Naive B cell (primary cell): ENCODE data around the gene IGF2R. TPM values are rescaled to one million over a fixed set of nuclear protein-coding genes. Genes with fewer than 3 reads are reported as not detected.

ENCODE experiments used
- ATAC-seq, 2 donors: fragments of 150-1000 bp; cut with Tn5 transposase; 2 replicates each; pipeline ENCODE4 v1.10.0; 2021; ENCODE audit warnings: low read depth in 2 of 2, mild to moderate bottlenecking in 2 of 2, moderate library complexity in 2 of 2
- DNase-seq: peaks from one replicate; pipeline ENCODE4 v3.0.0; 2022
- H3K27ac Mint-ChIP-seq, 6 donors: one replicate each; pipeline ENCODE4 v1.8.0; 2020 to 2022; ENCODE audit warnings: mild to moderate bottlenecking in 6 of 6, mixed read lengths in 6 of 6, moderate library complexity in 5 of 6, inconsistent platforms in 2 of 6
- H3K27me3 Mint-ChIP-seq, 3 donors: one replicate each; pipeline ENCODE4 v1.8.0; 2021 to 2022; ENCODE audit warnings: mixed read lengths in 3 of 3, mild to moderate bottlenecking in 1 of 3
- H3K36me3 Mint-ChIP-seq, 2 donors: one replicate each; pipeline ENCODE4 v1.8.0; 2020 to 2022; ENCODE audit warnings: mixed read lengths in 2 of 2, inconsistent platforms in 1 of 2, mild to moderate bottlenecking in 1 of 2
- H3K4me1 Mint-ChIP-seq, 3 donors: one replicate each; pipeline ENCODE4 v1.8.0; 2020 to 2022; ENCODE audit warnings: mixed read lengths in 3 of 3, inconsistent platforms in 1 of 3, mild to moderate bottlenecking in 1 of 3, moderate library complexity in 1 of 3
- H3K4me3 Mint-ChIP-seq, 8 donors: one replicate each; pipeline ENCODE4 v1.8.0; 2020 to 2022; ENCODE audit warnings: mild to moderate bottlenecking in 8 of 8, mixed read lengths in 8 of 8, moderate library complexity in 8 of 8, inconsistent platforms in 2 of 8
- H3K9me3 Mint-ChIP-seq, 7 donors: one replicate each; pipeline ENCODE4 v1.8.0; 2020 to 2022; ENCODE audit warnings: mixed read lengths in 7 of 7, mild to moderate bottlenecking in 5 of 7, inconsistent platforms in 2 of 7, moderate library complexity in 1 of 7
- polyA plus RNA-seq, 6 donors: library from polyadenylated mRNA; unstranded; fragments of 300-500 nt; fragmentation: Illumina TruSeq; gene quantifications; one replicate each; pipeline ENCODE4 v1.2.3, GENCODE V29; 2021; ENCODE audit warnings: low read depth in 6 of 6

The IGF2R gene
- polyA plus RNA-seq, 6 donors from 2014 or later, result 2.3 to 12.1 (median 7.0) TPM

DNA sequence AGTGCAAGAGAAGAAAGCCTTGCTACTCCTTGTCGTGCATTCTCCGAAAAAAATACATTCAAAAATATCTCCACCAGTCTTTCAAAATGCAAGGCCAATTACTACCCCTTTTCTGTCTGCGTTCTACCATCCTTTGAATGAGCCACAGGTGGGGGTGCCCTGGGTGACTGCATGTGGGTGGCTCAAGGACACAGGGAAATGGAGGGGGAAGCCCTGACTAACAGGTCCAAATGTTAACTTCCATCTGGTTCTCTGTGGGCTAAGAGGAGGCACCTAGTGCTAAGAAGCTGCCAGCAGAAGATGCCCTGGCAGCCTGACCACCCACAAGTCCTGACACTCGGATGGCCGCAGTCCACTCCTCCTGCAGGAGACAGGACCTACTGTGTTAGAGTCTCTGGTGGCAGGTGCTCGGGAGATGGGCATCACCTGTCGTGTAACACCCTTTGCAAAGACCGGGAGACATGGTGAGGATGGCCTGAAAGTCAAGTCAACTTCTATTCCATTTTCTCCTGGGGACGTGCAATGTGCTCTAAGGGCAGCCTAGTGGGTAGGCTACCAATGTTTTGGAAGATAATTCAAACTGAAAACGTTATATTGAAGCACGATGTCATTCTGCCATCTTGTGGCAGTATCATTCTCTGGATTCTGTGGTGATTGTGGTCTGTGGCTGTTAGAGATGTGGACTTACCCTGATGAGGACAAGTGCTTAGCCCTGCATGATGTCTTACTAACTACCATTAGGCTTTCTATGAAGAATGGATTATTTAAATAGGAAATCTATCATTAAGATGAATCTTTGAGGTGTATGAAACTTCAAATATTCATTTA, 27.4 kb upstream of the IGF2R start:
- Mint-ChIP-seq H3K4me3 (no peak overlapping the region), H3K4me1 (no peaks in the 10 kb centered on the region), H3K36me3 (peaks cover 18 to 30% of the 10 kb centered on the region in 2 donors), H3K27me3 (peaks cover 10 to 37% (median 30%) of the 10 kb centered on the region in 3 donors), H3K27ac (no peak overlapping the region), H3K9me3 (peaks cover 9 to 31% (median 21%) of the 10 kb centered on the region in 7 donors)
- peak; percentile 47 to 61 for ATAC-seq
- DNase-seq, result peak; percentile 6

DNA sequence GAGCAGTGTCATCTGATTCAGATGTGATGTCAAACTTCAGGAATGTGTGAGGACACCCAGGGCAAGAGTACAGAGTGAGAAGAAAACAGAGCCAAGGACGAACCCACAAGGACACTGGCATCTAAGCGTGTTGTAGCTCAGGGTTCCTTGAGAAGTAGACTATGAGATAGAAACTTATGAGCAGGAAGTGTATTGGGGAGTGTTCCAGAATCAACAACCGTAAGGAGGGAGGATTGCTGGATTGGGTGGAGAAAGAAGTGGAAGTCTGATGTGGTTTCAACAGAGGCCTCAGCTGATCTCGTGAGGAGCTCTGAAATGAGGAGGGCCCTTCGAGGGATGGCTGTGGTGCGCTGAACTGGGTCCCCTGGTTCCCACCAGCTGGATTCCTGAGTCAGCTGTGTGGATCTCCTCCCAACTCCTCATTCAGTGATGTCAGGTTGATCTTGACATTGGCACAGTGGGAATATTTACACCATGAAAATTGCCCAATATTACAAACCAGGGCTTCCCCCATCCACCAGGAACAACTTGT, 25.7 kb upstream of the IGF2R start:
- Mint-ChIP-seq H3K4me3 (no peak overlapping the region), H3K4me1 (no peaks in the 10 kb centered on the region), H3K36me3 (peaks cover 18 to 30% of the 10 kb centered on the region in 2 donors), H3K9me3 (peaks cover 9 to 31% (median 21%) of the 10 kb centered on the region in 7 donors), H3K27me3 (peaks cover 8 to 25% (median 19%) of the 10 kb centered on the region in 3 donors), H3K27ac (peak overlapping the region in 1 of 6 donors; percentile 46)
- ATAC-seq (no peak), DNase-seq (no peak)

DNA sequence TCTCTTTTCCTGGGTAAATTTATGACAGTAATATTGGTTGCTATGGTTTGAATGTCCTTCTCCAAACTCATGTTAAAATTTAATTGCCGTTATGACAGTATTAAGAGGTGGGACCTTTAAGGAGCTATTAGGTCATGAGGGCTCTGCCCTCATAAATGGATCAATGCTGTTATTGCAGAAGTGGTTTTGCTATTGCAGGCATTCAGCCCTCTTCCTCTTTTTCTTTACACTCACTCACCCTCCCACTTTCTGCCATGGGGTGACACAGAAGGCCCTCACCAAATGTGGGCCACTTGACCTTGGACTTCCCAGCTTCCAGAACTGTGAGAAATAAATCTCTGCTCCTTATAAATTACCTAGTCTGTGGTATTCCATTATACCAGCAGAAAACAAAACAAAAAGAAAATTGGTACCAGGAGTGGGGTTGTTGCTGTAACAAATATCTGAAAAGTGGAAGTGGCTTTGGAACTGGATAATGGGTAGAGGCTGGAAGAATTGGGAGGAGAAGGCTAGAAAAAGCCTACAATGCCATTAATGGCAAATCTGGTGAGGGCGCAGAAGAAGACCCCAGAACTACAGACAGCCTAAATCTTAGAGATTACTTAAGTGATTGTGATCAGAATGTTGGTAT, 24.8 kb upstream of the IGF2R start:
- ATAC-seq (peak in 1 of 2 donors; percentile 39), DNase-seq (no peak)

GRCh38 chr6:159945801-159946392, 23.0 kb upstream of the IGF2R start:
- Mint-ChIP-seq H3K27me3 (peaks cover 6 to 18% (median 7%) of the 10 kb centered on the region in 3 donors), H3K4me1 (no peaks in the 10 kb centered on the region), H3K4me3 (no peak overlapping the region), H3K27ac (no peak overlapping the region), H3K9me3 (peaks cover 9 to 31% (median 21%) of the 10 kb centered on the region in 7 donors), H3K36me3 (peaks cover 12 to 30% of the 10 kb centered on the region in 2 donors)
- ATAC-seq, result no peak
- no peak for DNase-seq

More for the DNA sequence above, 24.8 kb upstream of the IGF2R start:
- peaks cover 9 to 31% (median 21%) of the 10 kb centered on the region in 7 donors for H3K9me3 Mint-ChIP-seq
- peaks cover 4 to 18% (median 13%) of the 10 kb centered on the region in 3 donors for H3K27me3 Mint-ChIP-seq
- H3K27ac Mint-ChIP-seq, result no peak overlapping the region
- H3K4me3 Mint-ChIP-seq, result no peak overlapping the region
- H3K4me1 Mint-ChIP-seq, result no peaks in the 10 kb centered on the region
- H3K36me3 Mint-ChIP-seq, result peaks cover 12 to 30% of the 10 kb centered on the region in 2 donors

- ATAC-seq (no peak), DNase-seq (no peak)
- H3K9me3 Mint-ChIP-seq, result peaks cover 9 to 31% (median 20%) of the 10 kb centered on the region in 7 donors
- no peaks in the 10 kb centered on the region for H3K4me1 Mint-ChIP-seq
- no peak overlapping the region for H3K4me3 Mint-ChIP-seq
- peaks cover 12 to 30% of the 10 kb centered on the region in 2 donors for H3K36me3 Mint-ChIP-seq
- H3K27ac Mint-ChIP-seq, result no peak overlapping the region
- H3K27me3 Mint-ChIP-seq, result peaks cover 7 to 18% (median 11%) of the 10 kb centered on the region in 3 donors
Observed at GRCh38 chr6:159946912-159947311, 22.0 kb upstream of the IGF2R start.

- ATAC-seq, result no peak
- no peak overlapping the region for H3K27ac Mint-ChIP-seq
- peaks cover 7 to 26% (median 15%) of the 10 kb centered on the region in 7 donors for H3K9me3 Mint-ChIP-seq
- no peak for DNase-seq
- H3K27me3 Mint-ChIP-seq, result peaks cover 7 to 18% (median 16%) of the 10 kb centered on the region in 3 donors
- H3K4me3 Mint-ChIP-seq, result peak overlapping the region in 1 of 8 donors; percentile 16
- no peaks in the 10 kb centered on the region for H3K4me1 Mint-ChIP-seq
- H3K36me3 Mint-ChIP-seq, result peaks cover 12 to 22% of the 10 kb centered on the region in 2 donors
Observed at GRCh38 chr6:159948199-159948598, 20.7 kb upstream of the IGF2R start.

DNA sequence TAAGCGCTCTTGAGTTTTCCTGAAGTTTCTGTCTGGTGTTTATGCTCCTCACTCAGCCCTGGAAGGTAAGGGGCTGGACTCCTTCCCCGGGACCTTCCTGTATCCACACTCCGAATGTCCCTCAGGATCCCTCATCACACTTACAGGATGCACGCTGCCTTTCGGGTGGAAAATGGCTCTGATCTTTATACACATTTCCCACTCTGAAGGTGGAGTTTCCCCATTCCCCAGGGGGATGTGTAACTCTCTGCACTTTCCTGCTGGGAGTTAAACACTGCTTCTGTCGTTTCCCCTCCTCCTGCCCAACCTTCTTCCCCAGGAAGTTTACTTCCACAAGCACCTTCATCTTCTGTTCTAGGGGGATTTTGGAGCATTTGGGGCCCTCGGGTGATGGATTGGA, 17.1 kb upstream of the IGF2R start:
- peaks cover 0 to 3% (median 0%) of the 10 kb centered on the region in 3 donors for H3K4me1 Mint-ChIP-seq
- DNase-seq (no peak), ATAC-seq (no peak)
- H3K27me3 Mint-ChIP-seq, result peaks cover 8 to 29% (median 23%) of the 10 kb centered on the region in 3 donors
- H3K36me3 Mint-ChIP-seq, result no peaks in the 10 kb centered on the region
- H3K27ac Mint-ChIP-seq, result no peak overlapping the region
- no peak overlapping the region for H3K4me3 Mint-ChIP-seq
- no peaks in the 10 kb centered on the region for H3K9me3 Mint-ChIP-seq

- no peak for ATAC-seq
- H3K9me3 Mint-ChIP-seq, result no peaks in the 10 kb centered on the region
Observed at GRCh38 chr6:159952289-159953005, 16.4 kb upstream of the IGF2R start.

GRCh38 chr6:159953091-159953601, 15.7 kb upstream of the IGF2R start:
- H3K4me3 Mint-ChIP-seq, result no peak overlapping the region
- H3K4me1 Mint-ChIP-seq, result peaks cover 0 to 3% (median 0%) of the 10 kb centered on the region in 3 donors
- DNase-seq (no peak), ATAC-seq (no peak)
- peaks cover 8 to 29% (median 23%) of the 10 kb centered on the region in 3 donors for H3K27me3 Mint-ChIP-seq
- no peaks in the 10 kb centered on the region for H3K36me3 Mint-ChIP-seq
- peak overlapping the region in 1 of 6 donors; percentile 21 for H3K27ac Mint-ChIP-seq
- no peaks in the 10 kb centered on the region for H3K9me3 Mint-ChIP-seq

More at GRCh38 chr6:159952289-159953005, 16.4 kb upstream of the IGF2R start:
- Mint-ChIP-seq H3K4me3 (no peak overlapping the region), H3K36me3 (no peaks in the 10 kb centered on the region), H3K27ac (peak overlapping the region in 1 of 6 donors; percentile 32), H3K27me3 (peaks cover 8 to 29% (median 23%) of the 10 kb centered on the region in 3 donors), H3K4me1 (peaks cover 0 to 3% (median 0%) of the 10 kb centered on the region in 3 donors)
- DNase-seq, result no peak

GRCh38 chr6:159955945-159956361, 12.9 kb upstream of the IGF2R start:
- peaks cover 8 to 29% (median 23%) of the 10 kb centered on the region in 3 donors for H3K27me3 Mint-ChIP-seq
- ATAC-seq (no peak), DNase-seq (no peak)
- peaks cover 0 to 1% (median 0%) of the 10 kb centered on the region in 7 donors for H3K9me3 Mint-ChIP-seq
- no peak overlapping the region for H3K4me3 Mint-ChIP-seq
- no peaks in the 10 kb centered on the region for H3K36me3 Mint-ChIP-seq
- H3K4me1 Mint-ChIP-seq, result peaks cover 9 to 17% (median 14%) of the 10 kb centered on the region in 3 donors
- H3K27ac Mint-ChIP-seq, result no peak overlapping the region

DNA sequence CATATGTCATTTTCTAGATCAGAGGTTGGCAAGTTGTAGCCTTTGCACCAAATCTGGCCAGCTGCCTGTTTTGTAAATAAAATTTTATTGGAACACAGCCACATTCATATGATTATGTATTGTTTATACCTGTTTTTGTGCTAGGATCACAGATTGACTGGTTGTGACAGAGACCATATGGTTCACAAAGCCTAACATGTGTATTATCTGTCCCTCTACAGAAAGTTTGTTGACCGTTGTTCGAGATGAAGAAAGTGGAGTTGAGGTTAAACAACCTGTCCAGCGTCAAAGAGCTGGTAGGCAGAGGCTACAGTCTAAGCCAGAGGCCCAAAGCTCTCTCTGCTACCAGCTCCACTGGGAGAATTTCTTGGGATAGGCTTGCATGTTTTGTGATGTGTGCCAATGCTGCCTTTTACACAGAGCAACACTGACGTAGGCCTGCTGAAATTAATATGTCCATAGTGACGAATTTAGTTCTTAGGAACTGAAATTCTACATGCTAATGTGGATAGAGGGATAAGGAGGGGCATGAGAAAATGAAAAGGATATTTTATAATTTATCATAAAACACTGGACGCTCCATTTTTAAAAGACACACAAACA, 11.7 kb upstream of the IGF2R start:
- Mint-ChIP-seq H3K36me3 (no peaks in the 10 kb centered on the region), H3K4me3 (no peak overlapping the region), H3K4me1 (peaks cover 9 to 17% (median 14%) of the 10 kb centered on the region in 3 donors), H3K27me3 (peaks cover 10 to 20% (median 18%) of the 10 kb centered on the region in 3 donors), H3K9me3 (peaks cover 0 to 1% (median 0%) of the 10 kb centered on the region in 7 donors), H3K27ac (no peak overlapping the region)
- no peak for ATAC-seq
- no peak for DNase-seq
